ENCODE data around the gene NPIPB9.
A peak's percentile ranks its signal among the peaks of the same experiment; 100 is the strongest.
"Not testable (repeated sequence)": the region's sequence is repeated elsewhere in the genome, so short reads cannot be mapped to it uniquely, and the experiment has no call there.

The NPIPB9 gene

DNA sequence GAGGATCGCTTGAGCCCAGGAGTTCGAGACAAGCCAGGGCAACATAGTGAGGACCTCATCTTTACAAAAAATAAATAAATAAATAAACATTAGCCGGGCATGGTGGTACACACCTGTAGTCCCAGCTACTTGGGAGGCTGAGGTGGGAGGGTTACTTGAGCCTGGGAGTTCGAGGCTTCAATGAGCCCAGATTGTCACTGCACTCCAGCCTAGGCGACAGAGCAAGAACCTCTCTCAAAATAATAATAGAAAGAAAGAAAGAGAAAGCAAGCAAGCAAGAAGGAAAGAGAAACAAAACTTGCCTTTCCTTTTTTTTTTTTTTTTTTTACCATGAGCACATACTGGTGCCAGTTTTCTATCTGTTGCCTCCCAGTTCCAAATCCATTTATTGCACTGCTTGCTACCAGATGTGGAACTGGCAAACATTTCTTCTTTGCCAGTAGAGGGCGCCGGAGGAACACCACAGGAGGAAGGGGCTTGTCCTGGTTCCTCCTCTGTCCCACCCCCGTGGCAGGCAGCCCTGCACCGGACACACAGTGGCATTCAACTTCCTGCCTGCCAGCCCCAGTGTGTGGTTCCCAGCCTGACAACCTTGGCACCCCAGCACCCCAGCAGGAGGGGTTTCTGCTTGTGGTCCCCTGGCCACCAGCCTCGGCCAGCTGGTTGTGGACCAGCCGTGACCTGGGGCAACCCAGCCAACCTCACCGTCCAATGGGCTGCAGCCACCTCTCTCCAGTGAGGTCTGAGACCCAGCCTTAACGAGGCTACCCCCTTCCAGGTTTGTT lies 50.8 kb downstream of the NPIPB9 start:
- peak overlapping the region; percentile 29 for H3K4me3 Mint-ChIP-seq
- not testable (repeated sequence) for H3K36me3 Mint-ChIP-seq, H3K27ac Mint-ChIP-seq, H3K9me3 Mint-ChIP-seq, H3K4me1 Mint-ChIP-seq
- ATAC-seq: peak; percentile 92
- peak; percentile 55 to 69 for DNase-seq (ENCODE audit: low spot score in 2 of 2)

DNA sequence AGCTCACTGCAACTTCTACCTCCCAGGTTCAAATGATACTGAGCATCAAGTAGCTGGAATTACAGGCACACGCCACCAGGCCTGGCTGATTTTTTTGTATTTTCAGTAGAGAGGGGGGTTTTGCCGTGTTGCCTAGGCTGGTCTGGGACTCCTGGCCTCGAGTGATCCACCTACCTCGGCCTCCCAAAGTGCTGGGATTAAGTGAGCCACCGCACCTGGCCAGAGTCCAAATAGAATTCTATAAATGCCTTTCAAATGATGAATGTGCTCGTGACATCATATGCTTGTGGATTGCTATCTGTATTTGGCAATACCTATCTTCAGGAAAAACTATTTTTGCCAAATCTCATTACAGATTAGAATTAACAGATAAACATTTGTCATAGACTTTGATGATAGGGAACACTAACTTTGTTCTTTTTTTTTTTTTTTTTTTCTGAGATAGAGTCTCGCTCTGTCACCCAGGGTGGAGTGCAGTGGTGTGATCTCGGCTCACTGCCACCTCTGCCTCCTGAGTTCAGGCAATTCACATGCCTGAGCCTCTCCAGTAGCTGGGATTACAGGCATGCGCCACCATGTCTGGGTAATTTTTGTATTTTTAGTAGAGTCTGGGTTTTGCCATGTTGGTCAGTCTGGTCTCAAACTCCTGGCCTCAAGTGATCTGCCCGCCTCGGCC lies 56.0 kb downstream of the NPIPB9 start:
- not testable (repeated sequence) for ATAC-seq

GRCh38 chr16:28820016-28820415 lies 68.4 kb downstream of the NPIPB9 start:
- Mint-ChIP-seq H3K9me3 (no peaks in the 10 kb centered on the region), H3K27ac (no peak overlapping the region), H3K4me1 (peaks cover 36% of the 10 kb centered on the region), H3K36me3 (peaks cover 47% of the 10 kb centered on the region), H3K4me3 (no peak overlapping the region)
- DNase-seq (ENCODE audit: low spot score in 2 of 2): no peak
- no peak for ATAC-seq

More for the DNA sequence above, 56.0 kb downstream of the NPIPB9 start:
- H3K9me3 Mint-ChIP-seq; H3K4me3 Mint-ChIP-seq; H3K4me1 Mint-ChIP-seq; DNase-seq (ENCODE audit: low spot score in 2 of 2); H3K27ac Mint-ChIP-seq; H3K36me3 Mint-ChIP-seq: not testable (repeated sequence)

DNA sequence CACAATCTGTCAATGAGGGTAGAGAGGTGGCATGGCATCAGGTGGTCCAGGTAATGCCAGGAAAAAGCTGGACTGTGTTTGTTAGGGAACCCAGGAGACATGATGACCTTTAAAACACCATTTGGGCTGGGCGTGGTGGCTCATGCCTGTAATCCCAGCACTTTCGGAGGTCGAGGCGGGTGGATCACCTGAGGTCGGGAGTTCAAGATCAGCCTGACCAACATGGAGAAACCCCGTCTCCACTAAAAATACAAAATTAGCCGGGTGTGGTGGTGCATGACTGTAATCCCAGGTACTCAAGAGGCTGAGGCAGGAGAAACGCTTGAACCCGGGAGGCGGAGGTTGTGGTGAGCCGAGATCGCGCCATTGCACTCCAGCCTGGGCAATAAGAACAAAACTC lies 69.0 kb downstream of the NPIPB9 start:
- Mint-ChIP-seq H3K27ac (peak overlapping the region; percentile 32), H3K4me3 (peak overlapping the region; percentile 90), H3K4me1 (peaks cover 41% of the 10 kb centered on the region), H3K36me3 (peaks cover 53% of the 10 kb centered on the region)
- ATAC-seq; DNase-seq (ENCODE audit: low spot score in 2 of 2); H3K9me3 Mint-ChIP-seq: not testable (repeated sequence)

GRCh38 chr16:28821874-28822519 lies 70.4 kb downstream of the NPIPB9 start:
- ATAC-seq: no peak
- H3K4me1 Mint-ChIP-seq: peaks cover 55% of the 10 kb centered on the region
- peak overlapping the region; percentile 90 for H3K4me3 Mint-ChIP-seq
- peak overlapping the region; percentile 98 for H3K27ac Mint-ChIP-seq
- DNase-seq (ENCODE audit: low spot score in 2 of 2): no peak
- peaks cover 67% of the 10 kb centered on the region for H3K36me3 Mint-ChIP-seq
- H3K9me3 Mint-ChIP-seq: no peaks in the 10 kb centered on the region

All from stimulated activated effector memory CD8-positive, alpha-beta T cell treated with anti-CD3 and anti-CD28 coated beads, Interleukin-12 subunit alpha, Interleukin-12 subunit beta, amount 100 ng/mL, for 72 hours (primary cell).